ENCODE data around the gene KCNJ14.

Gene KCNJ14

DNA sequence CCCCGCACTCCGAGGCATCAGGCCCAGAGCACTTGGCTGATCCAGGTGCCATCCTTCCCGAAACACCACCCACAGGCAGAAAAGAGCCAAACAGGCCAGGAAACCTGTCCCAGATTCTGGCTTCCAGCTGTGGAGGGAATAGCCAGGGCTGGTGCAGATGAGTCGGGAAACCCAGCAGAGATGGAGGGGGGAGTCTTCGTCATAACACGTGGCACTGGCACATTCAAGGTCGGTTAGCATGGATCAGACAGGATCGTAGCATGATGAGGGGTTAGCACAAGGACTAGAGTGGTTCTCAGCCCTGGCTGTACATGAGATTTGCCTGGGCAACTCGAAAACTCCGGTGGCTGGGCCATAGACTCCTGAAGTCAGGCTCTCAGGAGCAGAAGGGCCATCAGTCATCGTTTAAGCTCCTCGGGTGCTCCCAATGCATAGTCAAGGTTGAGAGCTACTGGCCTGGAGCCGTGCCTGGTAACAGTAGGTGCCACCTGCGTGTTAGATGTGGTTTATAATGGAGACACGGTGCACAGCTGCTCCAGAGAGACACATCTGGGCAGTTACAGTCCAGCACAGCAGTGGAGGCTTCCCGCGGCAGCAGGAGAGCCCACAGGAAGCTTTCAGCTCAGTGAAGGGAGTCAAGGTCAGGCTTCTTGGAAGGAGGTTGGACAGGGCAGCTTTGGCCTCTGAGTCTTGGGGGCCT lies 20.1 kb downstream of the KCNJ14 start:
- H3K4me2 ChIP-seq (ENCODE audit: low read depth, low read length), result no peak overlapping the region
- no peaks in the 10 kb centered on the region for H4K20me1 ChIP-seq (ENCODE audit: insufficient read depth, low read length)
- no peaks in the 10 kb centered on the region for H3K36me3 ChIP-seq (replicated peaks; ENCODE audit: insufficient read depth, low read length)

GRCh38 chr19:48476176-48476575 lies 20.8 kb downstream of the KCNJ14 start:
- no peaks in the 10 kb centered on the region for H4K20me1 ChIP-seq (ENCODE audit: insufficient read depth, low read length)
- H3K79me2 ChIP-seq (ENCODE audit: low read length), result peaks cover 4% of the 10 kb centered on the region; the same call in 1 of the 2 replicates
- 0 out of 2 replicates have a peak, but pooled peaks cover 4% of the 10 kb centered on the region for H3F3A ChIP-seq (ENCODE audit: insufficient read depth, low read length)
- no peaks in the 10 kb centered on the region for H3K9me3 ChIP-seq (replicated peaks; ENCODE audit: insufficient read depth, low read length)
- no peaks in the 10 kb centered on the region for H3K4me1 ChIP-seq (ENCODE audit: low read length)
- no peak overlapping the region for H3K9ac ChIP-seq (ENCODE audit: low read length)
- H3K9me2 ChIP-seq (replicated peaks; ENCODE audit: insufficient read depth, low read length), result no peaks in the 10 kb centered on the region
- no peaks in the 10 kb centered on the region for H3K36me3 ChIP-seq (replicated peaks; ENCODE audit: insufficient read depth, low read length)
- no peak overlapping the region for H3K4me3 ChIP-seq (ENCODE audit: low read length)
- no peaks in the 10 kb centered on the region for H3K27me3 ChIP-seq (replicated peaks; ENCODE audit: insufficient read depth, low read length)
- TF ChIP-seq EZH2 (optimal IDR thresholded peaks at IDR 0.05; ENCODE audit: low read depth, low read length), result no peak
- no peak for DNase-seq
- no peak overlapping the region for H3K4me2 ChIP-seq (ENCODE audit: low read depth, low read length)
- H3K27ac ChIP-seq (ENCODE audit: low read length), result no peak overlapping the region
- H2AFZ ChIP-seq (ENCODE audit: low read length), result no peak overlapping the region

More for the DNA sequence above, 20.1 kb downstream of the KCNJ14 start:
- Histone ChIP-seq H3K27me3 (replicated peaks; ENCODE audit: insufficient read depth, low read length) (no peaks in the 10 kb centered on the region), H3K9me3 (replicated peaks; ENCODE audit: insufficient read depth, low read length) (no peaks in the 10 kb centered on the region), H3K4me1 (ENCODE audit: low read length) (no peaks in the 10 kb centered on the region), H3F3A (ENCODE audit: insufficient read depth, low read length) (no peaks in the 10 kb centered on the region), H3K27ac (ENCODE audit: low read length) (no peak overlapping the region), H3K9me2 (replicated peaks; ENCODE audit: insufficient read depth, low read length) (no peaks in the 10 kb centered on the region), H2AFZ (ENCODE audit: low read length) (no peak overlapping the region), H3K9ac (ENCODE audit: low read length) (no peak overlapping the region), H3K79me2 (ENCODE audit: low read length) (peaks cover 8% of the 10 kb centered on the region), H3K4me3 (ENCODE audit: low read length) (no peak overlapping the region)
- TF ChIP-seq CTCF (IDR thresholded peaks at IDR 0.05; ENCODE audit: low read length), result no peak
- no peak for TF ChIP-seq EZH2phosphoT487 (IDR thresholded peaks at IDR 0.05; ENCODE audit: low read length)
- no peak for TF ChIP-seq EZH2 (optimal IDR thresholded peaks at IDR 0.05; ENCODE audit: low read depth, low read length)
- no peak for DNase-seq

- H3K9me2 ChIP-seq (replicated peaks; ENCODE audit: insufficient read depth, low read length), result no peaks in the 10 kb centered on the region
- H3K4me1 ChIP-seq (ENCODE audit: low read length), result no peaks in the 10 kb centered on the region
- DNase-seq, result no peak
- no peak overlapping the region for H3K4me3 ChIP-seq (ENCODE audit: low read length)
- H3K9ac ChIP-seq (ENCODE audit: low read length), result no peak overlapping the region
- H3K36me3 ChIP-seq (replicated peaks; ENCODE audit: insufficient read depth, low read length), result no peaks in the 10 kb centered on the region
- H3K4me2 ChIP-seq (ENCODE audit: low read depth, low read length), result no peak overlapping the region
- no peaks in the 10 kb centered on the region for H3K9me3 ChIP-seq (replicated peaks; ENCODE audit: insufficient read depth, low read length)
- no peaks in the 10 kb centered on the region for H3K79me2 ChIP-seq (ENCODE audit: low read length)
- no peak overlapping the region for H2AFZ ChIP-seq (ENCODE audit: low read length)
- 0 out of 2 replicates have a peak, but pooled peaks cover 5% of the 10 kb centered on the region for H3F3A ChIP-seq (ENCODE audit: insufficient read depth, low read length)
- no peak overlapping the region for H3K27ac ChIP-seq (ENCODE audit: low read length)
- no peaks in the 10 kb centered on the region for H4K20me1 ChIP-seq (ENCODE audit: insufficient read depth, low read length)
- no peaks in the 10 kb centered on the region for H3K27me3 ChIP-seq (replicated peaks; ENCODE audit: insufficient read depth, low read length)
- no peak for TF ChIP-seq EZH2phosphoT487 (IDR thresholded peaks at IDR 0.05; ENCODE audit: low read length)
Measured at GRCh38 chr19:48477067-48477685, 21.8 kb downstream of the KCNJ14 start.

DNA sequence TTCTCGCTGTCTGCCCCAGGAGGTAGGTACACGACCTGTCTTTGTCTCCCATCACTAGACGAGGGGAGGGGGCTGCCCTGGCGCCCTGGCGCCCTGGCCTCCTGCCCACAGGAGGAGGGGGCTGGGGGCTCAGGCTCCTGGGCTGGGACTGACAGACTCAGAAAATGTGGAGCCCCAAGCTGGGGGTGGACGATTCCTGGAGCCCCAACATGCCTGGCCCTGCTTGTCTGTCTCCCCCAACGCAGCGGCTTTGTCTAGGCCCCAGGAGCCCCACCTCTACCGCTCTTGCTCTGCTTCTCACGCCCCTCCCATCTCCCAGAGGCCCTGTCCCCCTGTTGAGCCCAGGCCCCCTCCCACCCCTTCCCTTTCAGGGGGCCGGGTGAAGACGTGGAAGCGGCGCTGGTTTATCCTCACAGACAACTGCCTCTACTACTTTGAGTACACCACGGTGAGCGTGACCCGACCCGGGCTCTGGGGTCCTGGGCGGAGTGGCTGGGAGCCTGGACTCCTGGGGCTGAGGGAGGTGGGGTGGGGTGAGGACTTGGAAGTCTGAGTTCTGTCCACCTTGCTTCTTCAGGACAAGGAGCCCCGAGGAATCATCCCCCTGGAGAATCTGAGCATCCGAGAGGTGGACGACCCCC lies 22.4 kb downstream of the KCNJ14 start:
- no peaks in the 10 kb centered on the region for H3K9me3 ChIP-seq (replicated peaks; ENCODE audit: insufficient read depth, low read length)
- no peak overlapping the region for H3K27ac ChIP-seq (ENCODE audit: low read length)
- H3K27me3 ChIP-seq (replicated peaks; ENCODE audit: insufficient read depth, low read length), result no peaks in the 10 kb centered on the region
- no peak overlapping the region for H3K4me3 ChIP-seq (ENCODE audit: low read length)
- DNase-seq, result no peak
- H2AFZ ChIP-seq (ENCODE audit: low read length), result no peak overlapping the region
- no peaks in the 10 kb centered on the region for H3K4me1 ChIP-seq (ENCODE audit: low read length)
- no peaks in the 10 kb centered on the region for H3K9me2 ChIP-seq (replicated peaks; ENCODE audit: insufficient read depth, low read length)
- 0 out of 2 replicates have a peak, but pooled peaks cover 5% of the 10 kb centered on the region for H3F3A ChIP-seq (ENCODE audit: insufficient read depth, low read length)
- no peaks in the 10 kb centered on the region for H3K36me3 ChIP-seq (replicated peaks; ENCODE audit: insufficient read depth, low read length)
- H3K4me2 ChIP-seq (ENCODE audit: low read depth, low read length), result no peak overlapping the region
- H3K9ac ChIP-seq (ENCODE audit: low read length), result no peak overlapping the region
- H4K20me1 ChIP-seq (ENCODE audit: insufficient read depth, low read length), result no peaks in the 10 kb centered on the region
- H3K79me2 ChIP-seq (ENCODE audit: low read length), result no peaks in the 10 kb centered on the region
- TF ChIP-seq CTCF (IDR thresholded peaks at IDR 0.05; ENCODE audit: low read length), result no peak
- no peak for TF ChIP-seq EZH2 (optimal IDR thresholded peaks at IDR 0.05; ENCODE audit: low read depth, low read length)
- no peak for TF ChIP-seq EZH2phosphoT487 (IDR thresholded peaks at IDR 0.05; ENCODE audit: low read length)
